IMR-90 (cell line): Measurements from ENCODE around the gene CYP4B1.

Experiments used
- BHLHE40 ChIP-seq: fragments of 150-350 bp; IDR thresholded peaks from 2 replicates; pipeline ENCODE4 v1.6.1; 2016; ENCODE audit warnings: mild to moderate bottlenecking, low read depth, low read length
- CTCF ChIP-seq: conservative IDR thresholded peaks from 2 replicates; pipeline ENCODE4 v1.5.1; 2012; ENCODE audit warnings: mild to moderate bottlenecking, low read depth, low read length, improper control_type of control experiment
- MAZ ChIP-seq: IDR thresholded peaks from 2 replicates; pipeline ENCODE4 v1.6.1; 2012; ENCODE audit warnings: low read depth, mild to moderate bottlenecking, low read length, improper control_type of control experiment, moderate library complexity, borderline replicate concordance
- POLR2A ChIP-seq: IDR thresholded peaks from 2 replicates; pipeline ENCODE4 v1.6.1; 2012; ENCODE audit warnings: mild to moderate bottlenecking, low read depth, low read length
- RAD21 ChIP-seq: IDR thresholded peaks from 2 replicates; pipeline ENCODE4 v1.6.1; 2012; ENCODE audit warnings: low read length, improper control_type of control experiment

DNA sequence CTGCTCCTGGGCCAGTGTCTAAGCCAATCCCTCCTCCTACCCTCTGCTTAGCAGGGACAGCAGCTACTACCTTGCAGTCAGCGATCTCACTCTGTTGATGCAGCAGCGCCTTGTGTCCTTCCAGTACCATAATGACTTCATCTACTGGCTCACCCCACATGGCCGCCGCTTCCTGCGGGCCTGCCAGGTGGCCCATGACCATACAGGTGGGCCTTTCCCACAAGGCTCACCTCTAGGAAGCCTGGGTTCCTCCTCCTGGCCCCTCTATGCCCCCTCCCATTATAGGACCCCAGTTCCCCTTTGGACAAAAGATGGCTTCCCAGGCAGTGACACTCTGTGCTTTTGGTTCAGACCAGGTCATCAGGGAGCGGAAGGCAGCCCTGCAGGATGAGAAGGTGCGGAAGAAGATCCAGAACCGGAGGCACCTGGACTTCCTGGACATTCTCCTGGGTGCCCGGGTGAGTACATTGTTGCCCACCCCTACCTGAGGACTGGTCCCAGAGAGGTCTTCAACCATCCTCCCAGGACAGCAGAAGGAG is 15.1 kb downstream of the CYP4B1 start:
- no peak for TF ChIP-seq CTCF
- no peak for TF ChIP-seq RAD21
- no peak for TF ChIP-seq MAZ
- no peak for TF ChIP-seq POLR2A
- TF ChIP-seq BHLHE40 = no peak
